22Rv1 (cell line): ENCODE measurements around the gene IL23R.
"Not testable (repeated sequence)": the region's sequence is repeated elsewhere in the genome, so short reads cannot be mapped to it uniquely, and the experiment has no call there.

Experiments used
- H3K27ac ChIP-seq: fragments of 450-650 bp; 2 replicates; pipeline ENCODE4 v1.5.1; 2017
- ZFX ChIP-seq: fragments of 450-650 bp; IDR thresholded peaks from 2 replicates; pipeline ENCODE4 v1.6.1; 2017; ENCODE audit warnings: antibody characterized with exemption, borderline replicate concordance
- TF ChIP-seq, protein P1 (sequence below): fragments of 450-650 bp; IDR thresholded peaks from 2 replicates; pipeline ENCODE4 v1.5.1; 2017; ENCODE audit warnings: mild to moderate bottlenecking

The IL23R gene

GRCh38 chr1:67130673-67131072 lies 35.6 kb upstream of the IL23R start:
- TF ChIP-seq, protein P1, sequence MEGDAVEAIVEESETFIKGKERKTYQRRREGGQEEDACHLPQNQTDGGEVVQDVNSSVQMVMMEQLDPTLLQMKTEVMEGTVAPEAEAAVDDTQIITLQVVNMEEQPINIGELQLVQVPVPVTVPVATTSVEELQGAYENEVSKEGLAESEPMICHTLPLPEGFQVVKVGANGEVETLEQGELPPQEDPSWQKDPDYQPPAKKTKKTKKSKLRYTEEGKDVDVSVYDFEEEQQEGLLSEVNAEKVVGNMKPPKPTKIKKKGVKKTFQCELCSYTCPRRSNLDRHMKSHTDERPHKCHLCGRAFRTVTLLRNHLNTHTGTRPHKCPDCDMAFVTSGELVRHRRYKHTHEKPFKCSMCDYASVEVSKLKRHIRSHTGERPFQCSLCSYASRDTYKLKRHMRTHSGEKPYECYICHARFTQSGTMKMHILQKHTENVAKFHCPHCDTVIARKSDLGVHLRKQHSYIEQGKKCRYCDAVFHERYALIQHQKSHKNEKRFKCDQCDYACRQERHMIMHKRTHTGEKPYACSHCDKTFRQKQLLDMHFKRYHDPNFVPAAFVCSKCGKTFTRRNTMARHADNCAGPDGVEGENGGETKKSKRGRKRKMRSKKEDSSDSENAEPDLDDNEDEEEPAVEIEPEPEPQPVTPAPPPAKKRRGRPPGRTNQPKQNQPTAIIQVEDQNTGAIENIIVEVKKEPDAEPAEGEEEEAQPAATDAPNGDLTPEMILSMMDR = no peak
- no peak for TF ChIP-seq ZFX
- no peak overlapping the region for H3K27ac ChIP-seq

- no peak overlapping the region for H3K27ac ChIP-seq
- TF ChIP-seq ZFX = no peak
- TF ChIP-seq, protein P1 = no peak
Observed at GRCh38 chr1:67133177-67133576, 33.1 kb upstream of the IL23R start.

GRCh38 chr1:67134695-67135094 lies 31.6 kb upstream of the IL23R start, which contains the start of gene C1orf141:
C1orf141 (minus strand) TSS chr1:67134970; CDS start chr1:67127240, 7,730 bp downstream.
- no peak within 1 kb of the TSS for H3K27ac ChIP-seq
- TF ChIP-seq, protein P1 = no peak
- no peak for TF ChIP-seq ZFX

GRCh38 chr1:67135354-67135753 lies 30.9 kb upstream of the IL23R start:
- TF ChIP-seq ZFX = no peak
- TF ChIP-seq, protein P1 = no peak
- H3K27ac ChIP-seq = no peak overlapping the region

DNA sequence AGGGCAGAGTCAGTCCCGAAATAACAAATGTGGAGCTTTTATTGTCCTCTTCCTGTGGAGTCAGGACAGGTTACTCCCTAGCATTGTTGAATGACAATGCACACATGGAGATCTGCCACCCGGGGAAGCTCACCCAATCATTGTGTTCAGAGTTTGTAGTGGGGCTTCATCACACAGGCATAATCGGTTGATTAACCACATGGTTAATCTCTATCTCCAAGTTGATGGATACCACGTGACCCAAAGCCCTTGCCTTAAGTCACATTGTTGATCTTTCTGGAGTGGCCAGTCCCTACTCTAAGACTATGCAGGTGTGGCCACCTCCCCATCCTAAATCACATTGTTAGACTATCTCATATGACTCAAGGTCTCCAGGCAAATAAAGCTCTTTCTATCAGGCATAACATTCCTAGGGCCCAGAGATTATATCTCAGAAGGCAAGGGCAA lies 28.9 kb upstream of the IL23R start:
- H3K27ac ChIP-seq = no peak overlapping the region
- no peak for TF ChIP-seq ZFX
- TF ChIP-seq, protein P1 = no peak

DNA sequence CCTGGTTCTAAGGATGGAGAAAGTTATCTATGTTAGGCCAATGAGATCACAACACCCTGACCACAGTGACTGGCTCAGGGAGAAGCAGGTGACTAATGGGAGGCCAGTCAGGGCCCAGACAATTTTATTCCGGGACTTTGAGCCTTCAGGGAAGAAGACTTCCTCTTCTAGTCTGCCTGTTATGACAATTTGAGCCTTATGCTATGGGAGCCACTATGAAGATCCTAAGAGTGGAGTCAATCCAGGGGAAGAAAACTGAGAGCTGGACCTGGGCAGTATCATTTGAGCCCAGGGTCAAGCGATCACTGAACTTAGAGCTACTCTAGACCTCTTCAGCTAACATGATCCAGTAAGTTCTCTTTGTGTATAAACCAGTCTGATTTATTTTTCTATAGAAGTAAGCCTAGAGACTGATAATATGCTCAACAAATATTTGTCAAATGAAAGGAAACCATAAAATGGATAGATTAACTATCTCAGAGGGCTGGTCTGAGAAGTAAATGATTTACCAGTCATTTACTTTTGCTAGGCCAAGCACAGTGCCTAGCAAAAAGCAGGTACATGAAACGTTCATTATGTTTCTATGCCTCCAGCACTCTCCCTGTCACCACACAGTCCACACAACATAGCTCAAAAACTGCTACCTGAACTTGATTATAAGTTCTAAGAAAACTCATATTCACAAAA lies 27.3 kb upstream of the IL23R start:
- peak overlapping the region; percentile 86 for H3K27ac ChIP-seq
- no peak for TF ChIP-seq ZFX
- TF ChIP-seq, protein P1 = no peak

- H3K27ac ChIP-seq = peak overlapping the region; percentile 86; the same call in 1 of the 2 replicates
- TF ChIP-seq, protein P1 = no peak
- no peak for TF ChIP-seq ZFX
Observed at GRCh38 chr1:67140460-67140859, 25.8 kb upstream of the IL23R start.

- H3K27ac ChIP-seq = not testable (repeated sequence)
Observed at GRCh38 chr1:67141832-67142231, 24.4 kb upstream of the IL23R start.
